Measurements from ENCODE around the gene PSD4. TPM values are rescaled to one million over a fixed set of nuclear protein-coding genes. Genes with fewer than 3 reads are reported as not detected.

PSD4 gene
- total RNA-seq (100 to 1,000 TPM in 4 of 9 donors, 10 to 100 TPM in 5; 19.2 to 164 (median 82.9) TPM), polyA plus RNA-seq (10 to 100 TPM; 21.1 to 60.2 (median 31.8) TPM)
- long read RNA-seq, donor 1, partial matches to known transcripts = 0 of 2 reads
- long read RNA-seq, donor 1, other reads (novel, unspliced or antisense) = 0 of 2 reads
- long read RNA-seq, donor 2, partial matches to known transcripts = 0 of 2 reads
- long read RNA-seq, donor 2, other reads (novel, unspliced or antisense) = 0 of 2 reads
- long read RNA-seq, donor 3, partial matches to known transcripts = 0 of 2 reads
- long read RNA-seq, donor 3, other reads (novel, unspliced or antisense) = 0 of 2 reads
- long read RNA-seq, donor 4, partial matches to known transcripts = 1 of 9 reads
- long read RNA-seq, donor 4, other reads (novel, unspliced or antisense) = 8 of 9 reads
- long read RNA-seq, donor 5, transcript PSD4-207 (2 exons, 2,424 nt) = major isoform, 15 of 51 reads
- long read RNA-seq, donor 5, partial matches to known transcripts = 11 of 51 reads
- long read RNA-seq, donor 5, other reads (novel, unspliced or antisense) = 24 of 51 reads
- long read RNA-seq, donor 6, partial matches to known transcripts = 3 of 12 reads
- long read RNA-seq, donor 6, other reads (novel, unspliced or antisense) = 9 of 12 reads
- long read RNA-seq, donor 7, partial matches to known transcripts = 0 of 2 reads
- long read RNA-seq, donor 7, other reads (novel, unspliced or antisense) = 0 of 2 reads
- long read RNA-seq, donor 8, partial matches to known transcripts = 0 of 2 reads
- long read RNA-seq, donor 8, other reads (novel, unspliced or antisense) = 0 of 2 reads
- long read RNA-seq, donor 9 = 0 reads
- long read RNA-seq, donor 10 = 0 reads

DNA sequence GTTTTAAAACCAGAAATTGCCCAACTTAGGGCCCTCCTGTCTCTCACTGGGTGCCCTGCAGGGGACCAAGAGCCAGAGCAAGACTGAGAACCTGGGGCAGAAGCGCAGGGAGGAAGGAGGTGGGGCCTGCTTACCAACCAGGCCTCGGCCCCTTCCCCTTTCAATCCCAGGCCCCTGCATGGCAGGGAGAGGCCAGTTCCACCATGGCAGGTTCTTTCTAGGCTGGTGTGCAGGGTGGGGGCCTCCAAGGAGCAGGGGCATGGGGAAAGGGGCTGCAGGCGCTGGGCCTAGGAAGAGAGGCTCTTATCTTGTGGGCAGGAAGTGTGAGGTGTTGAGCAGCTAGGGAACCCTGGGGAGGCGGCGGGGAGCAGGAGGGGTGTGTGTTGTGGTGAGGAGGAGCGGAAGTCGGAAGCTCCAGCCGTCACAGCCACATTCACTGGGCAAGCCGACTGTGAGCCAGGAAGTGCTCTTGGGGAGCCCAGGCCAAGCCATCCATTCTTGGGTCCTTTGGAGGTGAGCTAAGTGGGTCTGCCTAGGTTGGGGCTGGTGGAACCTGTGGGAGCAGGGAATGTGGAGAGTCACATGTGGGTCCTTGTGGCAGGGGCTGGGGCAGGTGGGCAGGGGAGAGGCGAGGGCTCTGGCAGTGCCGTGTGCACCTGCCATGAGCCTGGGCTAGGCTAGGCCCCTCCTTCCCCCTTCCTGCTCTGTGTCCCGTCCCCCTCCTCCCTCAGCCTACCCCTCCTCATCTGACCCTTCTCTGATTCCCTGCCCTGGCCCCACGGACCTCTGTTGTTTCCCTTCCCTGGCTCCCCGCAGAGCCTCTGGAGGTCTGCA is at the start of gene PSD4:
Gene PSD4 (plus strand): TSS at position 430 of the 834 bp plus-strand sequence. CDS start 8,486 bp downstream, outside the sequence.
- no peaks in the 10 kb centered on the region for H3K36me3 ChIP-seq (replicated peaks in 1 of 2)
- H3K9me3 ChIP-seq (replicated peaks in 1 of 3) = no peaks in the 10 kb centered on the region
- peak within 1 kb of the TSS in 3 of 5 donors; percentile 14 to 72 (median 43) for H3K27ac ChIP-seq
- H3K4me1 ChIP-seq (replicated peaks in 1 of 2) = peaks cover 0 to 6% of the 10 kb centered on the region in 2 donors
- peak within 1 kb of the TSS in 1 of 4 donors; percentile 1 for H3K4me3 ChIP-seq
- WGBS, 4 donors = 74 to 84% (median 79%) methylated on average over 11 to 14 of the region's 14 CpGs
- TF ChIP-seq POLR2A (IDR thresholded peaks at IDR 0.05) = no peak
- TF ChIP-seq, protein P1, sequence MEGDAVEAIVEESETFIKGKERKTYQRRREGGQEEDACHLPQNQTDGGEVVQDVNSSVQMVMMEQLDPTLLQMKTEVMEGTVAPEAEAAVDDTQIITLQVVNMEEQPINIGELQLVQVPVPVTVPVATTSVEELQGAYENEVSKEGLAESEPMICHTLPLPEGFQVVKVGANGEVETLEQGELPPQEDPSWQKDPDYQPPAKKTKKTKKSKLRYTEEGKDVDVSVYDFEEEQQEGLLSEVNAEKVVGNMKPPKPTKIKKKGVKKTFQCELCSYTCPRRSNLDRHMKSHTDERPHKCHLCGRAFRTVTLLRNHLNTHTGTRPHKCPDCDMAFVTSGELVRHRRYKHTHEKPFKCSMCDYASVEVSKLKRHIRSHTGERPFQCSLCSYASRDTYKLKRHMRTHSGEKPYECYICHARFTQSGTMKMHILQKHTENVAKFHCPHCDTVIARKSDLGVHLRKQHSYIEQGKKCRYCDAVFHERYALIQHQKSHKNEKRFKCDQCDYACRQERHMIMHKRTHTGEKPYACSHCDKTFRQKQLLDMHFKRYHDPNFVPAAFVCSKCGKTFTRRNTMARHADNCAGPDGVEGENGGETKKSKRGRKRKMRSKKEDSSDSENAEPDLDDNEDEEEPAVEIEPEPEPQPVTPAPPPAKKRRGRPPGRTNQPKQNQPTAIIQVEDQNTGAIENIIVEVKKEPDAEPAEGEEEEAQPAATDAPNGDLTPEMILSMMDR (IDR thresholded peaks at IDR 0.05) = no peak
- H3K27me3 ChIP-seq = no peaks in the 10 kb centered on the region
- intact Hi-C loops (cut with DNase I) = no loop called here
- peak in 5 of 7 donors; percentile 40 to 67 (median 50) for DNase-seq

DNA sequence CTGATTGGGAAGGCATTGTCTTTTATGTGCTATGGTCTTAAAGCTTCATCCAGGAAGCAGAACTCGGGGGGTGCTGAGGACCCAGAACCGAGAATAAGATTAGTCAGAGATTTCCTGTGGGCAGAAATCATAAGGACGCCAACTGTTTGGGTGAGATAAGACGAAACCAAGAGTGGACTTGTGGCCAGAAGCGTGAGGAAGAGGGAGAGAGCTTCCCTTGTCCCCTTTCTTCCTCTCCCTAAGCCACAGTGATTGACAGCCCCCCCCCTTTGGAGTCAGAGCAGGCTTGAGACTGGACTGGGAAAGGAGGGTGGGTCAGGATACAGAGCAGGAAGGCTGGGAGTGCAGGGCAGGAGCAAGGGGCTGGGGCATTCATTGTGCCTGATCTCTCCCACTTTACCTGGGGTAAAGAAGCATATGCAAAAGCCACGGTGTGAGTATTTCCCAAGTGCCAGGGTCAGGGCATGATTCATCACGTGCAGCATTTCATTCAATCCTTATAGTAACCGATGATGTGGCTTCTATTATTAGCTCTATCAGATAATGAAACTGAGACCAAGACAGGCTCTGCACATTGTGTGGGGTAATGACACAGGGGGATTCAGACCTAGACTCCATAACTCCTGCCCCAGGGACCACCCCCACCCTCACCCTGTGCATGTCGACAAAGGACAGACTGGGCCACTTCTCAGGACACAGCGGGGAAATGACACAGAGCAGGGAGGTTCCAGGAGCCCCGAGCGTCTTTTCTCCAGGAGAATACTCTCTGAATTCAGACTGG is 49.4 kb upstream of the PSD4 start:
- DNase-seq = peak in 5 of 7 donors; percentile 54 to 68 (median 67)
- WGBS, 4 donors = 36 to 45% (median 38%) methylated on average over 12 of the region's 12 CpGs
- Histone ChIP-seq H3K27ac (peak overlapping the region in 4 of 5 donors; percentile 54 to 90 (median 76)), H3K4me1 (replicated peaks in 1 of 2) (peaks cover 32 to 39% of the 10 kb centered on the region in 2 donors), H3K9me3 (replicated peaks in 1 of 3) (no peaks in the 10 kb centered on the region), H3K36me3 (replicated peaks in 1 of 2) (no peaks in the 10 kb centered on the region), H3K4me3 (peak overlapping the region in 1 of 4 donors; percentile 43), H3K27me3 (no peaks in the 10 kb centered on the region)
- intact Hi-C loops (cut with DNase I) = no loop called here
- TF ChIP-seq, protein P1 (IDR thresholded peaks at IDR 0.05) = no peak
- TF ChIP-seq POLR2A (IDR thresholded peaks at IDR 0.05) = peak in 1 of 2 donors; percentile 40

DNA sequence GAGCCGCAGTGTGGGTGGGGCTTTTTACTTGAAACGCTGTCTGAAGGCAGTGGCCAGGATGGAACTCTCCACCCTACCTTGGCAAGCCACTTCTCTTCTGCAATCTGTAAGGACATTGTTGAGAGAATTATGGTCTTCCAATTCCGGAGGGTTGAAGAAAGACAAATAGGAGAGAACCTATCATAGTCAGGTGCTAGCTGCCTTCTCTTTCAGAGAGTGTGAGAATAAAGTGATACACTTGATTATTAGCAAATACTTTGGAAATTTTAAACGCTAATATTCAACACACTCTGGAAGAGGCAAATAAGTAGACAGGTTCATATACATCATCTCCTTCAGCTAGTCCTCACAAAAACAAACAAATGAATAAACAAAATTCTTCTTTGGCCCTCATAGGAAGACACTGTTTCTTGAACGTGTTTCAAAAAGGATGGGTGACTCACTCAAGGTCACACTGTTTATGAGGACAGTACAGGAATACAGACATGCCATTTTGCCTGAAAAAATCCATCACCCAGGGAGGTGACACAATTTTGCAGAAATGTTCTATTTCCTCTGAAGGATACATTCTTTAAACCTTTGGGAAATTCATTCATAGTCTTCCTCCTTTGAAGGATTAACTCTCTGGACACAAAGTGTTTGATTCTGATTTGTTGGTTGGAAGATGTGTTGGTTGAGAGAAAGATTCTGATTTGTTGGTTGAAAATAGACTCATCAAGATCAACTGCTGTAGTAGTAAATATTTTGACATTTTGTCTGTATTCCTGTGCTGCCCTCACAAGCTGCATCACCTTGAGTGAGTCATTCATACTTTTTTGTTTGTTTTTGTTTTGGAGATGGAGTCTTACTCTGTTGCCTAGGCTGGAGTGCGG is 48.6 kb upstream of the PSD4 start:
- WGBS, 4 donors = 28 to 38% (median 33%) methylated on average over 6 of the region's 6 CpGs
- Histone ChIP-seq H3K9me3 (replicated peaks in 1 of 3) (no peaks in the 10 kb centered on the region), H3K27me3 (no peaks in the 10 kb centered on the region), H3K4me3 (peak overlapping the region in 1 of 4 donors; percentile 43), H3K36me3 (replicated peaks in 1 of 2) (no peaks in the 10 kb centered on the region), H3K4me1 (replicated peaks in 1 of 2) (peaks cover 32 to 39% of the 10 kb centered on the region in 2 donors), H3K27ac (peak overlapping the region in 4 of 5 donors; percentile 54 to 90 (median 76))
- intact Hi-C loops (cut with DNase I) = loop anchor here in 1 of 2 donors (5.0 kb wide), 1 partner anchor 43 kb away; no protein-coding TSS in a partner anchor
- no peak for TF ChIP-seq POLR2A (IDR thresholded peaks at IDR 0.05)
- TF ChIP-seq, protein P1 (IDR thresholded peaks at IDR 0.05) = no peak
- DNase-seq = peak in 2 of 7 donors; percentile 50 to 53

All from adrenal gland (tissue), 19 donors.